HG03280 (cell line): ENCODE data around the gene RND1.

Experiments used
- ATAC-seq: cut with Tn5 transposase; IDR thresholded peaks from one replicate; pipeline ENCODE4 v1.9.1; 2021; ENCODE audit warnings: mild to moderate bottlenecking, moderate library complexity; ENCODE audit not compliant: unreplicated experiment

RND1 gene

GRCh38 chr12:48828841-48829575, 36.7 kb downstream of the RND1 start:
- ATAC-seq, result no peak

- no peak for ATAC-seq
Observed at GRCh38 chr12:48828293-48828692, 37.4 kb downstream of the RND1 start.

- ATAC-seq, result no peak
Observed at GRCh38 chr12:48827513-48828096, 38.1 kb downstream of the RND1 start.

- no peak for ATAC-seq
Observed at GRCh38 chr12:48827026-48827425, 38.6 kb downstream of the RND1 start.

- no peak for ATAC-seq
Observed at GRCh38 chr12:48826209-48826855, 39.3 kb downstream of the RND1 start.

GRCh38 chr12:48824905-48825304, 40.8 kb downstream of the RND1 start:
- no peak for ATAC-seq

- no peak for ATAC-seq
Observed at GRCh38 chr12:48824112-48824511, 41.6 kb downstream of the RND1 start.

- no peak for ATAC-seq
Observed at GRCh38 chr12:48823281-48823680, 42.4 kb downstream of the RND1 start.

GRCh38 chr12:48822711-48823110, 43.0 kb downstream of the RND1 start:
- ATAC-seq, result no peak

GRCh38 chr12:48822139-48822538, 43.5 kb downstream of the RND1 start:
- no peak for ATAC-seq

- ATAC-seq, result no peak
Observed at GRCh38 chr12:48819986-48820725, 45.5 kb downstream of the RND1 start.

- no peak for ATAC-seq
Observed at GRCh38 chr12:48818831-48819590, 46.7 kb downstream of the RND1 start.

- ATAC-seq, result no peak
Observed at GRCh38 chr12:48817873-48818830, 47.5 kb downstream of the RND1 start, which contains the start of gene CACNB3. Gene CACNB3 (plus strand): TSS chr12:48818496. CDS start chr12:48818930, 434 bp downstream.

GRCh38 chr12:48816143-48816854, 49.4 kb downstream of the RND1 start:
- ATAC-seq, result no peak

- ATAC-seq, result peak; percentile 29
Observed at GRCh38 chr12:48815126-48816110, 50.3 kb downstream of the RND1 start.

- ATAC-seq, result peak; percentile 81
Observed at GRCh38 chr12:48814262-48815125, 51.2 kb downstream of the RND1 start.
